NCI-H128 (cell line): ENCODE measurements around the gene TTC31.

ENCODE experiments used
- DNase-seq: peaks from one replicate; lab custom pipeline; 2025; ENCODE audit not compliant: unreplicated experiment; lab: John Stamatoyannopoulos, UW

TTC31 gene

DNA sequence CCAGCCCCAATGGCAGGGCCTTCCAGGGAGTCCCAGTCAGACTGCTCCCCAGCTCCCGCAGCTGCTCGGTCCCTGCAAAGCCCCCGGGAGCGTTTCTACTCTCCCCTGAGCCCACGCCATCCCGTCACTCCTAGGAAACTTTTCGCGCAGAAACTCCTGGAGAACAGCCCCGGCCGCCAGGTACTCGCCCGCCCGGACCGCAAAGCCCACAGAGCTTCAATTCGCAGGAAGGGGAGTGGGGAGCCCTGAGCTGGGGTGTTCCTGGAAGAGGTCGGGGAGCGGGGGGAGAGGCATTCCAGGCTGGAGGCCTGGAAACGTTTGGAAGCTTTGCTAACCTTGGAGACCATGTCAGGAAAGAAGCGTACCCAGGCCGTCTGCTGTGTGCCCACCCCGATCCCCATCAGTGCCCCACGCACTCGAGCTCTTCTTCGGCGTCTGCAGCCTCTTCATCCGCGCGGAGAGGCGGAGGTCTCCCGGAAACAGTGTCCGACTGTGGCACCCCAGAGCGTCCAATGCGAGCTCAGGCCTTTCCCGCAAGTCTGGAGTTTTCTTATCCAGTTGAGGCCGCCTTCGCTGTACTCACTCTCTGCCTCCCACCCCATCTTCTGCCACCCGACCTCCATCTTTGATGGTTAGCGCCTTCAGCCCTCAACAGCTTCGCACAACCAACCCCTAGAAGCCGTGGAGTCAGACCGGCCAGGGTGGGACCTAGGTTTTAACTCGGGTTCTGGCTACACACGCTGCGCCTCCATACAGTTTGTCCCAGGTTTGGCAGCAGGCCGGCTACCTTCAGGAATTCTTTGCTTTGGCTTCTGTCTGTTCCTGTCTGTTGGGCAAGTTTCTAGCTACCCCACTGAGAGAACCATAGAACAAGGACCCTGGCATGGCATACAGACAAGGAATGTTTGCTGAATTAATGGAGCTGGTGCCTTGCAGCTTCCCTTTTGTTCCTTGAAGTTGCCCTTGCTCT is 20.9 kb downstream of the TTC31 start:
- DNase-seq, result no peak

DNA sequence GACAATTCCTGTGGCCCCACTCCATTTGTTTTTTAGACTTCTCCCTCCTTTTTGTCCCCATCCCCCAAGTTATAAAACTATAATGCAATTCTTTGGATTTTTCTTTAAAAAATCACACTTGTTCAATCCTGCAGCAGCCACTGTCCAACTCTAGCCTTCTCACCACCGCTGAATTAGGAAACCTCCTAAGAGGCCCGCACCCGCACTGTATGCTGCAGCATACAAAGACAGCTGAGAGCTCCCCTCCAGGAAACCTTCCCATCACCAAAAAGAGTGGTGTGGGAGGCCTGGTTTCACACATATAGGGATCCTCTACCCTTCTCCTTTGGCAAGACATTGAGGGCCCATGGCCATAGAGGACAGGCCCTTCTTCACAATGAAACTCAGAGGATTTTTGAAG is 21.7 kb downstream of the TTC31 start:
- DNase-seq, result no peak

DNA sequence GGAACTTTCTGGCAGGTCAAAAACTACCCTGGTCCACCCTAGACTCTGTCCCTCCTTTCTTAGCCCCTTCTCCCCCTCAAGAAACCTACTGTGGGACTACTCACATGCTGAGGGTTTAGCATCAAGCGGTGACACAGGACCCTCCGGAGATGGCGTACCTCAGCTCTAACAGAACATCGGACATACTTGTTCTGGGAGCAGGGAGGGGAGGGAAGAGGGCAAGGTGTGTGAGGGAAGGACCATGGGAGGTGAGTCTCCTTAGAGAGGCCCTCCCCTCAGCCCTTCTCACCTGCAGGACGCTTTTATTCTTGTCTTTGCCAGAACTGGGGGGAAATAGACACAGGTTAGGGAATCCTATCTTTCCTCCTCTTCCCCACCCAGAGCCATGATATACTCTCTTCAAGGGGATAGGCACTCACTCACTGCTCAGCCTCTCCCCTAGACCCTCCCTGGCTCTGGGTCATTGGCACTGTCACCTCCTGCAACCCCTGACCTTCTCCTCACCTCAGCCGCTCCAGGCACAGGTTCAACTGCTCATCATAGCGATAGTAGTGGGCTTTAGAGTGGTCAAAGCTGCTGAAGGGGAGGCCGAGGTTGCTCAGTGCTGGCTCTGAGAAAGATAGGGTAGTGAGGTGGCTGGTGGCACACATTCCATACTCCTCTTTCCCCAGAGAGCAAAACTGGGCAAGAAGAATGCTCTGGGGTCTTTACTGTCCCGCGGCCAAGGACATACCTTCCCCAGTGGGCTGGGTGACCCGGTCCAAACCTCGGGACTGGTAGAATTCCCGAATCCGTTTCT is 22.8 kb downstream of the TTC31 start:
- no peak for DNase-seq

DNA sequence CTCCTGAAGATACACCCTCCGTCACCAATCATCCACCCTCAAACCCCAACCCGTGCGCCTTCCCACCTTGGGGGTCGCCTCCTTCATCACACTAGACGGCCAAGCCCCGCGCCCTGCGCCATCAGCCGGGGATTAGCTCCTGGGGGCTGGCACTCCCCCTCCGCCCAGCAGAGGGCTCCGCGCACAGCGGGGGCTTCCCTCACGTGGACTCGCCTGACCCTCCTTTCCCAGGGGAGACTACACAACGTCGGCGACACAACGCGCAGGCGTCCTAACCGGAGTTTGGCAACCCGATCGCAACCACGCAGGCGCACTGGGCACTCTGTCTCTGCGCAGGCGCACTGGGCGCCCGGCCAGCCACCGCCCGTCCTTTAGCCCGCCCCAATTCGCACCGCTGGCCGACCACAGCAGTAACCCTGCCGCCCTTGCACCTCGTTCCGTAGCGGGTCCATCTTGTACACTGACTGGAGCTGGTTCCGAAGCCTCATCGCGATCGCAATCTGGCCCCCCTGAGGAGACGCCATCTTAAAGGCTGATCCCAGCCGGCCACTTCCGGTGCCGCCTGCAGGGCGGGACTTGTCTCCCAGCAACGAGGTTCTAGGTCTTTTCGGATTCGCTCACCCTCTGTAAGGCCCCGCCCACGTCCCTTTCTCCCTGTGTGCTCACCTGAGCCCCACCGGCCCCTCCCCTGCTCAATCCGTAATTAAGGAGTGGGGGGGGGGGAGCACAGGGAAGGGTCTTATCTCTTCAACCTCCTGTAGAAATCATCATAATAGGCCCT is 24.5 kb downstream of the TTC31 start, which contains the start of gene PCGF1:
Gene PCGF1, minus strand, starts transcription at position 551 of the 781 bp plus-strand sequence. Its CDS starts 27 bp downstream, at position 524.
- DNase-seq, result peak; percentile 98

DNA sequence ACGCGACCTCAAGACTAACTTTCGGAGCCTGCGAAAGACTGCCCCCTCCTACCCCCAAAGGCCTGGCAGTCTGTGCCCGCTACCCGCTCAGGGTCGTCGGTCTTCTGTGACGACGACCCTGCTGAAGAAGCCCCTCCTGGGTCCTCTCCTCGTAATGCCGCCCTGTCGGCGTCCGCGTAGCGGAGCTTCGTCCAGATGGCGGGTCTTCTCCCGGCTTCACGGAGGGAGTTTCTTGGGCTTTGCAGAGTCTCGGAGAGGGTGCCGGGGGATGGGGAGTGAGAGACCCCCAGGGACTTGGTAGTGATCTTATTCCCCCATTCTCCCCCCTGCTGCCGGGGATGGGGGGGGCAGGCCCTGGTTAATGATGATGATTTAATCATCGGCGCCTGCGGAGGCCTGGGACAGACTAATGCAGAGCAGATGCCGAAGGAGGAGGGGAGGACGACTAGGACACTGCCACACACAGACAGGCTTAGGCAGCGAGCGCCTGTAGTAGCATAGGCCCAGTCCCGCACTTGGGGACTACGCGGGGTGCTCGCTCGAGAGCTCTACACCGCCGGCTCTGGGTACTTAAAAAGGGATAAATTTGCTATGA is 25.1 kb downstream of the TTC31 start:
- no peak for DNase-seq

DNA sequence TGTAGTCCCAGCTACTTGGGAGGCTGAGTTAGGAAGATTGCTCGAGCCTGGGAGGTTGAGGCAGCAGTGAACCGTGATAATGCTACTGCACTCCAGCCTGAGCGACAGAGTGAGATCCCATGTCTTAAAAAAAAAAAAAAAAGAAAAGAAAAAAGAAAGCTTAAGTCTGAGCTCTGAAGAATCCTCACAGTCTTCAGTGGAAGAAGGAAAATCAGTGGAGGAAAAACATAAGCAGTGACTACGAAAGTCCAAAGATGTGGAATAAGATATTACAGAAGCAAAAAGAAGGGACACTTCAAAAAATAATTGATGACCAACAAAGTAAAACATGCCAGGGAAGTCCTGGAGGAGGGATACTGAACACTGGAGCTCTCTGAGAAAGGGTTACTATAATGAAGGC is 27.4 kb downstream of the TTC31 start:
- no peak for DNase-seq

DNA sequence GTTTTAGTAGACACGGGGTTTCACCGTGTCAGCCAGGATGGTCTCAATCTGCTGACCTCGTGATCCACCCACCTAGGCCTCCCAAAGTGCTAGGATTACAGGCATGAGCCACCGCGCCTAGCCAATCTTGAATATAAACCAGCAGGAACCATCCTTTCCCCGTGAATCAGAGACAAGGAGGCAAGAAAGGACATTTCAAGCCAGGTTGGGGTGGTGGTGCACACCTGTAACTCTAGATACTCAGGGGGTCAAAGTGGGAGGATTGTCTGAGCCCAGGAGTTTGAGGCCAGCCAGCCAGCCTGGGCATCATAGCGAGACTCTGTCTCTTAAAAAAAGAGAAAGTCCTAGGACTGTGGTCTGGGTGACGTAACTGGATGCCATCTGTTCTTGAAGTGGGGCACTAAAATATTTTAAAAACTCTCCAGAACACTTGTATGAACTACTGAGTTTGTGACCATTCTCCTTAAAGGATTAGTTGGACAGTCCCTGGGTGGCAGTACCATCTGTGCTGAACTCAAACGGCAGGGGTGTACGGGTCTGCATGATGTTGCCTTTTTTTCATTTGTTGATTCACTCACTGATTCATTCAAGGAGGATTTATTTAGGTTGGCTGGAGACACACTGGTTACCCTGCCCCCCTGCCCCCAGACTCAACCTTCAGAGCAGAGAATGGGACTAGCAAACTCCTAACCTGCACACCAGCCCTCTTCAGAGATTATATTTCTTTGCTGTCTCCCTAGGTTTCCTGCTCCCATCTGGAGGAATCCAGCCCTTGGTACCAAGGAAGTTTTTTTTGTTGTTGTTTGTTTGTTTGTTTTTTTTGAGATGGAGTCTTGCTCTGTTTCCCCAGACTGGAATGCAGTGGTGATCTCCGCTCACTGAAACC is 28.5 kb downstream of the TTC31 start:
- DNase-seq, result no peak

DNA sequence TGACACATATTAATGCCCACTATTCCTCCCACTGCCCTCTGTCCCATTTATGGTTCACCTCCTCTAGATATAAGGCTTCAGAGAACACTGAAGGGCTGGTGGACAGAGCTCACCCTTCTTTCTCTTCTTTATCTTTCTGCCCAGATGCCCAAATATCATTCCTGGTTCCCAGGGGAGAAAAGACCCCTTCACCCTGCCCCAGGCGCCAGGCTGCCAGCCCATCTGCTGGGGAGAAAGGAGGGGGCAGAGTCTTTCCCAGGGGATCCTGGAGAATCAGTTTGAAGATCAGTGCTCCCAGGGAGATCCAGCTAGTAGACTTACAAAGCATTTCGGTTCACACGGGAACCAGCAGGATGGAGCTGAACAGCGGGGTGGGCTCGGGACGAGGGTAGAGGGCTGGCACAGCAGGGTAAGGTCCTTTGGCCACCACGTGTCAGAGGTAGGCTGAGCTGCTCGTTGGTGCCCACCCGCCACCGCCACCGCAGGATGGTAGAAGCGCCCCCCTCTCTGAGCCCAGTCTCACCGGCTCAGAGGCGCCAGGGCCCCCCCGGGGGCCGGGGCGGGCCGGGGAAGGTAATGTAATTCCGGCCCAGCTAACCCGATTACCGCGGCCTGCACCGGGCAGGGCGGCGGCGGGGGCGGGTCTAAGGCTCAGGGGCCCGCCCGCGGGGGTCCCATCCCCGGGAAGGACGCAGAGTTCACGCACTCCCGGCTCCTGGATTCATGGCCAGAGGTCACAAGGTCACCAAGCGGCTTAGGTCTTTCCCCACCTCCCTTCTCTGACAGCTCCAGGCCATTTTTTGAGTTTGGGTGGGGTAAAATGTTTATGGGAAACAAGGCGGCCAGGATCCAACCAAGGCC is 30.1 kb downstream of the TTC31 start:
- no peak for DNase-seq

DNA sequence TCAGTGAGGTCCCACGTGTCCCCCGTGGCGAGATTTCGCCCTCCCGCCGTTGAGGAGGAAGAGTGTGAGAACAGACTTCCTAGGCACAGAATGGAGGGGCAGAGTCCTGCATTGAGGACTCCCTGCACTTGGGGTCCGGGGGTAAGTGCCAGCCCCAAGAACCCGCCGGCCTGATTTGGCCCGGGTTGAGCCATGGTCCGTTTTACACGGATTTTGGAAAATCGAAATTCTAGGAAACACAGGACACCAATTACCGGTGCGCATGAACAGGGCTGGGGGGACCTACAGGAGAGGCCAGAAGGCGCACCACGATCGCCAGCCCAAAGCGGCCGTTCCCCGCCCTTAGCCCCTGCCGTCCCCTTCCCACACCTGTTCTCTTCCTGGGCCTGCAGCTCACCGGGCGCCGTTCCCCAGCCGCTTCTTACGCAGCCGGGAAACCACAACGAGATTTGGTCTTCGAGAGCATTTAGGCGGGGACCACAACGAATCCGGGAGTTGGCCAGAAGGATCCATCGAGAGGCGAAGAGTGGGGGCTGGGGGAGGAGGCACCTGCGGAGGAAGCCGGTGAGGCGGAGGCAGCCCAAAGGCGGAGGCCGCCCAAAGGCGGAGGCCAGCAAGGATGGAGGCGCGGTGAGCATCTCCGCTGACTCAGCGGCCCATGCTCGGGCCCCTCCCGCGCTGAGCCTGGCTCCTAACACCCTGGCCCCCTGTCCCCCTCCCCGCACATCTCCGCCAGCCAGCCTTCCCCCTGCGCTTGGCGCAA is 30.9 kb downstream of the TTC31 start:
- DNase-seq, result no peak

DNA sequence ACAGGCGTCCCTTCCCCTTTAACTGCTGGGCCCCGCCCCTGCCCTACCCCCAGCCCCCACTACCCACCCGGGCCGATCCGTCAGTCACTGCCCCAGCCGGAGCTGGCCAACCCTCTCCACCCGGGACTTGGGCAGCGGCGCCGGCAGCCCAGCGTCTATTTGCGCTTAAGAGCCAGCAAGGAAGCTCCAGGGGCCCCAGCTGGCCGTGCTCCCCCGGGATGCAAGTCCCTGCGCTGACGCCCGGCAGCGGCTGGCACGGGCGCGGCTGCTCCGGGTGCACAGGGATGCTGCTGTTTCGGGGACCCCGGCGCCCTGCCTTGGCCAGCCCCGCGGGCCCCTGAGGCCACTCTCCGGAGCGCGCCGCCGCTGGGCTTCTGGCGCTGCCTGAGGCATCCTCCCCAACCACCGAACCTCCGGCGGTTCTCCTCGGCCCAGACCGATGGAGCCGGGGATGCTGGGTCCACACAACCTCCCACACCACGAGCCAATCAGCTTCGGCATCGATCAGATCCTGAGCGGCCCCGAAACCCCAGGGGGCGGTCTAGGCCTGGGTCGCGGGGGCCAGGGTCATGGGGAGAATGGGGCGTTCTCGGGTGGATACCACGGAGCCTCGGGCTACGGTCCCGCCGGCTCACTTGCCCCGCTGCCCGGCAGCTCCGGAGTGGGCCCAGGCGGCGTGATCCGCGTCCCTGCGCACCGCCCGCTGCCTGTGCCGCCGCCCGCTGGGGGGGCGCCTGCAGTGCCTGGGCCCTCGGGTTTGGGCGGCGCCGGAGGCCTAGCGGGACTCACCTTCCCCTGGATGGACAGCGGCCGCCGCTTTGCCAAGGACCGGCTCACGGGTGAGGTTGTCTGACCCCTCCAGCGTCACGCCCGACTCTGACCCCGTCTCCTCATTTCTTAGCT is 31.7 kb downstream of the TTC31 start, which contains the start of gene TLX2:
Gene TLX2, plus strand, starts transcription at position 83 of the 903 bp plus-strand sequence. Its CDS starts 357 bp downstream, at position 440.
- no peak for DNase-seq

DNA sequence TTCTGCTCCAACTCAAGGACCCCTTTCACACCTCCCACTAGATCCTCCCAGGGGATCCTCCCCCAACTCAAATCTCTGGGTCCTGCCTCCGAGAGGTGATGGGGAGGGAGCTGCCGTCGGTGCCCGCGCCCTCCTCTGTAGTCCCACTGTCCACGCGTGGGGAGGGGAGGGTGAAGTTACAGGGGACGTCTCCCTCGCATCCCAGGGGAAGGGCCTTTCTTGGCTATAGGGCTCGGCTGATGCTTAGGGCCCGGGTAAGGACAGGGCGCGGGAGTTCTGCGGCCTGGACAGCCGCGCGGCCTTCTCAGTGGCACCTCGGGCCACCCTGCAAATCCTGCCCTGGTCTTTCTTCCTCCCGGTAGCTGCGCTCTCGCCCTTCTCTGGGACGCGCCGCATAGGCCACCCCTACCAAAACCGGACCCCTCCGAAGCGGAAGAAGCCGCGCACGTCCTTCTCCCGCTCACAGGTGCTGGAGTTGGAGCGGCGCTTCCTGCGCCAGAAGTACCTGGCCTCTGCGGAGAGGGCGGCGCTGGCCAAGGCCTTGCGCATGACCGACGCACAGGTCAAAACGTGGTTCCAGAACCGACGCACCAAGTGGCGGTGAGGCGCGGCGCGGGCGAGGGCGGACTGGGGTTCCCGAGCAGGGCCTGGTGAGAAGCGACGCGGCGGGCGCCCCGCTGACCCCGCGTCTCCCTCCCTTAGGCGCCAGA is 32.5 kb downstream of the TTC31 start:
- no peak for DNase-seq

DNA sequence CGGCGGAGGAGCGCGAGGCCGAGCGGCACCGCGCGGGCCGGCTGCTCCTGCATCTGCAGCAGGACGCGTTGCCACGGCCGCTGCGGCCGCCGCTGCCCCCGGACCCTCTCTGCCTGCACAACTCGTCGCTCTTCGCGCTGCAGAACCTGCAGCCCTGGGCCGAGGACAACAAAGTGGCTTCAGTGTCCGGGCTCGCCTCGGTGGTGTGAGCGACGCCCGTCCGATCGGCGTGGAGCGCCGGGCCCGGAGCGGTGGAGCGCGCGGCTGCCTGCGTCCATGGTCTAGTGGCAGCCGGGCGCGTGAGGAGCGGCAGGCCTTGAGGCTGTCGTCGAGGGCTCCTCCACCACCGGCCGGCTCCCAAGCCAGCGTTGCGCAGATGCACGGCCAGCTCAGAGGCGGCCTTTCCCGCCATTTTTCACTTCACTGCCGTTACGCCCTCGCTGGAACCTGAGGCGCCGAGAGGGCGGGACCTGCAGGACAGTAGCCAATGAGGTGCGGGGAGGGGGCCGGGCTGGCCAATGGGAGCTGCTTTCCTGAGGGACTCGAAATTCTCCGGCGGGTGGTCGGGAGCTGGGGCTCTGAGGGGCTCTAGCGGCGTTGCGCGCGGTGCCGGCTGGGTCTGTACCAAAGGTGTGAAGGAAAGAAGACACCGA is 33.2 kb downstream of the TTC31 start:
- no peak for DNase-seq

DNA sequence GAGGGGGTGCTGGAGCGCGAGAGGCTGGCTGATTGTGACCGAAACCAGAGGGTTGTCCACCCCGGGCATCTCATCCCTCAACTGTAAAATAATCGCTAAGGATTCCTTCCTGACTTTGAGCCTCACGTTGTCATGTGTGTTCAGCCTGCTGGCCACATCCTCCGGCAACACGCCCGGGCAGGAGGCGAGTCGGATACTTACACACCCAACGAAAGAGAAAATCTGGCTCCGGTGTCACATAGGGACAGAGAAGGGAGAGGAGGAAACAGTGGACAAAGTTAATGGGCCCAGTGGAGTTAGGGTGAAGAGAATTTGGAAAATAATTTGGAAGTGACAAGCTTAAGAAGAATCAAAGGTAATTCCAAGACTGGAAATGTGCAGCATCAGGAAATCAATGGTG is 33.8 kb downstream of the TTC31 start:
- DNase-seq, result no peak

DNA sequence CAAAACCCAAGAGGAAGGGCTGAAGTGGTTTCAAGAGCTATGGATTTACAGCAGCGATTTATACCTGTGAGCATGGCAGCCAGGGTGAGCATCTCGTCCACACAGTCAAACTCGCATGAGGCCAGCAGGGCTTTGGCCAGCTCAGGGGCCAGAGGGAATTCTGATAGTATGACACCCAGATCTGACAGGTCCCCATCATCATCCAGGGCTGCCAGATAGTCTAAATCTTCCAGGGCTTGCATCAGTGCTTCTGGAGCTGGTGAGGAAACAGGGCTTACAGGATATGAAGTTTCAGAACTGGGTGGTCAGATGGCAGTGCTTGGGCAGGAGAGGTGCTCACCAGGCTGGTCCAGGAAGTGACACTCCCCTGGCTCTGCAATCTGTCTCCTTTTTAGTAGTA is 39.6 kb downstream of the TTC31 start:
- no peak for DNase-seq

DNA sequence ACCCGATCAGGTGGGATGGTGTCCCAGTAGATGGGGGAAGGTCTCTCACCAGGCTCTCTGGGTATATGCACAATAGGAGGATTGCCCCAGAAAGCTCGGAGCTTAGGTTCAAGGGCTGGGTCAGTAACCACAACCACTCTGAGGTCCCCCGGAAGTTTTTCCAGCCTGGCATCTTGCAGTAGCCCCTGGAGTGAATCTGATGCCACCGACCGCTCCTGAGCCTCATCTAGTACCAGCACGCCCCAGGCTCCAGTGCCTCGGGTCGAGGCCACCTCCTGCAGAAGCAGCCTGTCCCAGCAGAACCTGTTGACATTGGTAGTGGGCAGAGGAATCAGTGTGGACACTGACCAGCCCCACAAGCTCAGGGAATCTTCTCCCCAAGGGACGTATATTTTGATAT is 41.1 kb downstream of the TTC31 start:
- no peak for DNase-seq
